ENCODE measurements around the gene CD207. TPM values are rescaled to one million over a fixed set of nuclear protein-coding genes. Genes with fewer than 3 reads are reported as not detected.

Gene CD207
- polyA plus RNA-seq, 4 donors = 0.10 to 0.97 (median 0.81) TPM; not detected in 1

- no peaks in the 10 kb centered on the region for H3K4me1 ChIP-seq (ENCODE audit: control insufficient read depth in 3 of 3, insufficient read depth in 2 of 3, low read depth in 1 of 3, low read length in 2 of 3)
- no peak overlapping the region for H3K27ac ChIP-seq (ENCODE audit: low read depth in 1 of 3, low read length in 2 of 3)
- no peaks in the 10 kb centered on the region for H3K9me3 ChIP-seq (ENCODE audit: control insufficient read depth in 2 of 2, insufficient read depth in 1 of 2, low read depth in 1 of 2, low read length in 1 of 2)
- DNase-seq (no peak), FAIRE-seq (no peak)
- H3K27me3 ChIP-seq (ENCODE audit: control insufficient read depth in 3 of 3, insufficient read depth in 3 of 3, low read length in 3 of 3) = peaks cover 0 to 9% (median 0%) of the 10 kb centered on the region in 3 donors
- no peak overlapping the region for H3K4me3 ChIP-seq (ENCODE audit: low read depth in 1 of 3, low read length in 3 of 3)
- 68 to 77% (median 73%) methylated on average over 5 of the region's 5 CpGs for WGBS, 3 donors
- no peaks in the 10 kb centered on the region for H3K36me3 ChIP-seq (ENCODE audit: control insufficient read depth in 3 of 3, insufficient read depth in 2 of 3, low read depth in 1 of 3, low read length in 3 of 3)
Measured at GRCh38 chr2:70827388-70827787, 8.2 kb downstream of the CD207 start.

- FAIRE-seq = no peak
- WGBS, 3 donors = 69 to 76% (median 72%) methylated on average over 4 of the region's 4 CpGs
Measured at GRCh38 chr2:70826696-70827350, 8.8 kb downstream of the CD207 start.

GRCh38 chr2:70823249-70823648 is 12.4 kb downstream of the CD207 start:
- FAIRE-seq (no peak), DNase-seq (no peak)
- H3K9me3 ChIP-seq (ENCODE audit: control insufficient read depth in 2 of 2, insufficient read depth in 1 of 2, low read depth in 1 of 2, low read length in 1 of 2) = no peaks in the 10 kb centered on the region
- 71 to 88% (median 85%) methylated on average over 5 of the region's 5 CpGs for WGBS, 3 donors
- peaks cover 0 to 17% (median 0%) of the 10 kb centered on the region in 3 donors for H3K27me3 ChIP-seq (ENCODE audit: control insufficient read depth in 3 of 3, insufficient read depth in 3 of 3, low read length in 3 of 3)
- no peaks in the 10 kb centered on the region for H3K4me1 ChIP-seq (ENCODE audit: control insufficient read depth in 3 of 3, insufficient read depth in 2 of 3, low read depth in 1 of 3, low read length in 2 of 3)
- no peaks in the 10 kb centered on the region for H3K36me3 ChIP-seq (ENCODE audit: control insufficient read depth in 3 of 3, insufficient read depth in 2 of 3, low read depth in 1 of 3, low read length in 3 of 3)
- no peak overlapping the region for H3K4me3 ChIP-seq (ENCODE audit: low read depth in 1 of 3, low read length in 3 of 3)
- H3K27ac ChIP-seq (ENCODE audit: low read depth in 1 of 3, low read length in 2 of 3) = no peak overlapping the region

More at GRCh38 chr2:70826696-70827350, 8.8 kb downstream of the CD207 start:
- Histone ChIP-seq H3K4me3 (ENCODE audit: low read depth in 1 of 3, low read length in 3 of 3) (no peak overlapping the region), H3K27me3 (ENCODE audit: control insufficient read depth in 3 of 3, insufficient read depth in 3 of 3, low read length in 3 of 3) (peaks cover 0 to 11% (median 0%) of the 10 kb centered on the region in 3 donors), H3K36me3 (ENCODE audit: control insufficient read depth in 3 of 3, insufficient read depth in 2 of 3, low read depth in 1 of 3, low read length in 3 of 3) (no peaks in the 10 kb centered on the region), H3K9me3 (ENCODE audit: control insufficient read depth in 2 of 2, insufficient read depth in 1 of 2, low read depth in 1 of 2, low read length in 1 of 2) (no peaks in the 10 kb centered on the region), H3K27ac (ENCODE audit: low read depth in 1 of 3, low read length in 2 of 3) (no peak overlapping the region), H3K4me1 (ENCODE audit: control insufficient read depth in 3 of 3, insufficient read depth in 2 of 3, low read depth in 1 of 3, low read length in 2 of 3) (no peaks in the 10 kb centered on the region)
- DNase-seq = no peak

GRCh38 chr2:70822843-70823242 is 12.8 kb downstream of the CD207 start:
- Histone ChIP-seq H3K4me1 (ENCODE audit: control insufficient read depth in 3 of 3, insufficient read depth in 2 of 3, low read depth in 1 of 3, low read length in 2 of 3) (no peaks in the 10 kb centered on the region), H3K27me3 (ENCODE audit: control insufficient read depth in 3 of 3, insufficient read depth in 3 of 3, low read length in 3 of 3) (peaks cover 0 to 16% (median 0%) of the 10 kb centered on the region in 3 donors), H3K27ac (ENCODE audit: low read depth in 1 of 3, low read length in 2 of 3) (no peak overlapping the region), H3K4me3 (ENCODE audit: low read depth in 1 of 3, low read length in 3 of 3) (no peak overlapping the region), H3K9me3 (ENCODE audit: control insufficient read depth in 2 of 2, insufficient read depth in 1 of 2, low read depth in 1 of 2, low read length in 1 of 2) (no peaks in the 10 kb centered on the region), H3K36me3 (ENCODE audit: control insufficient read depth in 3 of 3, insufficient read depth in 2 of 3, low read depth in 1 of 3, low read length in 3 of 3) (no peaks in the 10 kb centered on the region)
- no peak for FAIRE-seq
- 64 to 87% (median 75%) methylated on average over 8 of the region's 8 CpGs for WGBS, 3 donors
- DNase-seq = no peak

- H3K27ac ChIP-seq (ENCODE audit: low read depth in 1 of 3, low read length in 2 of 3) = no peak within 1 kb of the TSS
- no peaks in the 10 kb centered on the region for H3K36me3 ChIP-seq (ENCODE audit: control insufficient read depth in 3 of 3, insufficient read depth in 2 of 3, low read depth in 1 of 3, low read length in 3 of 3)
- WGBS, 3 donors = 57 to 73% (median 63%) methylated on average over 7 of the region's 7 CpGs
- H3K27me3 ChIP-seq (ENCODE audit: control insufficient read depth in 3 of 3, insufficient read depth in 3 of 3, low read length in 3 of 3) = peaks cover 0 to 27% (median 3%) of the 10 kb centered on the region in 3 donors
- no peak for FAIRE-seq
- no peak for DNase-seq
- no peaks in the 10 kb centered on the region for H3K9me3 ChIP-seq (ENCODE audit: control insufficient read depth in 2 of 2, insufficient read depth in 1 of 2, low read depth in 1 of 2, low read length in 1 of 2)
- no peaks in the 10 kb centered on the region for H3K4me1 ChIP-seq (ENCODE audit: control insufficient read depth in 3 of 3, insufficient read depth in 2 of 3, low read depth in 1 of 3, low read length in 2 of 3)
- H3K4me3 ChIP-seq (ENCODE audit: low read depth in 1 of 3, low read length in 3 of 3) = no peak within 1 kb of the TSS
Measured at GRCh38 chr2:70820499-70820898, 15.1 kb downstream of the CD207 start, which contains the start of gene CLEC4F. Gene CLEC4F (minus strand): TSS chr2:70820599. CDS start chr2:70820523, 76 bp downstream.

- no peak for FAIRE-seq
- H3K27me3 ChIP-seq (ENCODE audit: control insufficient read depth in 3 of 3, insufficient read depth in 3 of 3, low read length in 3 of 3) = peaks cover 0 to 29% (median 3%) of the 10 kb centered on the region in 3 donors
- H3K4me3 ChIP-seq (ENCODE audit: low read depth in 1 of 3, low read length in 3 of 3) = no peak overlapping the region
- no peak for DNase-seq
- WGBS, 3 donors = 69 to 82% (median 76%) methylated on average over 3 of the region's 3 CpGs
- H3K4me1 ChIP-seq (ENCODE audit: control insufficient read depth in 3 of 3, insufficient read depth in 2 of 3, low read depth in 1 of 3, low read length in 2 of 3) = no peaks in the 10 kb centered on the region
- no peak overlapping the region for H3K27ac ChIP-seq (ENCODE audit: low read depth in 1 of 3, low read length in 2 of 3)
- H3K9me3 ChIP-seq (ENCODE audit: control insufficient read depth in 2 of 2, insufficient read depth in 1 of 2, low read depth in 1 of 2, low read length in 1 of 2) = no peaks in the 10 kb centered on the region
- no peaks in the 10 kb centered on the region for H3K36me3 ChIP-seq (ENCODE audit: control insufficient read depth in 3 of 3, insufficient read depth in 2 of 3, low read depth in 1 of 3, low read length in 3 of 3)
Measured at GRCh38 chr2:70817284-70817954, 18.2 kb downstream of the CD207 start.

GRCh38 chr2:70816726-70817125 is 18.9 kb downstream of the CD207 start:
- WGBS, 3 donors = 76 to 82% (median 77%) methylated on average over 5 of the region's 5 CpGs
- Histone ChIP-seq H3K4me3 (ENCODE audit: low read depth in 1 of 3, low read length in 3 of 3) (no peak overlapping the region), H3K27me3 (ENCODE audit: control insufficient read depth in 3 of 3, insufficient read depth in 3 of 3, low read length in 3 of 3) (peaks cover 0 to 27% (median 3%) of the 10 kb centered on the region in 3 donors), H3K4me1 (ENCODE audit: control insufficient read depth in 3 of 3, insufficient read depth in 2 of 3, low read depth in 1 of 3, low read length in 2 of 3) (no peaks in the 10 kb centered on the region), H3K9me3 (ENCODE audit: control insufficient read depth in 2 of 2, insufficient read depth in 1 of 2, low read depth in 1 of 2, low read length in 1 of 2) (no peaks in the 10 kb centered on the region), H3K27ac (ENCODE audit: low read depth in 1 of 3, low read length in 2 of 3) (no peak overlapping the region), H3K36me3 (ENCODE audit: control insufficient read depth in 3 of 3, insufficient read depth in 2 of 3, low read depth in 1 of 3, low read length in 3 of 3) (no peaks in the 10 kb centered on the region)
- DNase-seq (no peak), FAIRE-seq (no peak)

- FAIRE-seq (no peak), DNase-seq (no peak)
- Histone ChIP-seq H3K27me3 (ENCODE audit: control insufficient read depth in 3 of 3, insufficient read depth in 3 of 3, low read length in 3 of 3) (no peaks in the 10 kb centered on the region), H3K4me1 (ENCODE audit: control insufficient read depth in 3 of 3, insufficient read depth in 2 of 3, low read depth in 1 of 3, low read length in 2 of 3) (no peaks in the 10 kb centered on the region), H3K27ac (ENCODE audit: low read depth in 1 of 3, low read length in 2 of 3) (no peak overlapping the region), H3K4me3 (ENCODE audit: low read depth in 1 of 3, low read length in 3 of 3) (no peak overlapping the region), H3K36me3 (ENCODE audit: control insufficient read depth in 3 of 3, insufficient read depth in 2 of 3, low read depth in 1 of 3, low read length in 3 of 3) (no peaks in the 10 kb centered on the region), H3K9me3 (ENCODE audit: control insufficient read depth in 2 of 2, insufficient read depth in 1 of 2, low read depth in 1 of 2, low read length in 1 of 2) (no peaks in the 10 kb centered on the region)
- 85 to 89% (median 86%) methylated on average over 12 of the region's 12 CpGs for WGBS, 3 donors
Measured at GRCh38 chr2:70808983-70809958, 26.3 kb downstream of the CD207 start.

Measured in small intestine (tissue), 7 donors.